D721Med (cell line): ENCODE data around the gene NLN.
"Not testable (repeated sequence)": the region's sequence is repeated elsewhere in the genome, so short reads cannot be mapped to it uniquely, and the experiment has no call there.

ENCODE experiments used
- DNase-seq: peaks from one replicate; pipeline ENCODE4 v3.0.0; 2011; ENCODE audit warnings: low spot score; ENCODE audit not compliant: insufficient read length
- FAIRE-seq: peaks from 2 replicates; lab custom pipeline; 2011; peaks lifted over from hg19 to GRCh38; lab: Jason Lieb, UNC
- TF ChIP-seq, protein P1 (sequence below): IDR thresholded peaks from 2 replicates; pipeline ENCODE4 v1.5.1; 2012; ENCODE audit warnings: mild to moderate bottlenecking, control low read depth; ENCODE audit not compliant: insufficient read depth; ENCODE audit errors: missing control alignments

The NLN gene

GRCh38 chr5:65831276-65831675, 109.3 kb downstream of the NLN start:
- DNase-seq (no peak), FAIRE-seq (no peak)
- TF ChIP-seq, protein P1, sequence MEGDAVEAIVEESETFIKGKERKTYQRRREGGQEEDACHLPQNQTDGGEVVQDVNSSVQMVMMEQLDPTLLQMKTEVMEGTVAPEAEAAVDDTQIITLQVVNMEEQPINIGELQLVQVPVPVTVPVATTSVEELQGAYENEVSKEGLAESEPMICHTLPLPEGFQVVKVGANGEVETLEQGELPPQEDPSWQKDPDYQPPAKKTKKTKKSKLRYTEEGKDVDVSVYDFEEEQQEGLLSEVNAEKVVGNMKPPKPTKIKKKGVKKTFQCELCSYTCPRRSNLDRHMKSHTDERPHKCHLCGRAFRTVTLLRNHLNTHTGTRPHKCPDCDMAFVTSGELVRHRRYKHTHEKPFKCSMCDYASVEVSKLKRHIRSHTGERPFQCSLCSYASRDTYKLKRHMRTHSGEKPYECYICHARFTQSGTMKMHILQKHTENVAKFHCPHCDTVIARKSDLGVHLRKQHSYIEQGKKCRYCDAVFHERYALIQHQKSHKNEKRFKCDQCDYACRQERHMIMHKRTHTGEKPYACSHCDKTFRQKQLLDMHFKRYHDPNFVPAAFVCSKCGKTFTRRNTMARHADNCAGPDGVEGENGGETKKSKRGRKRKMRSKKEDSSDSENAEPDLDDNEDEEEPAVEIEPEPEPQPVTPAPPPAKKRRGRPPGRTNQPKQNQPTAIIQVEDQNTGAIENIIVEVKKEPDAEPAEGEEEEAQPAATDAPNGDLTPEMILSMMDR: no peak

DNA sequence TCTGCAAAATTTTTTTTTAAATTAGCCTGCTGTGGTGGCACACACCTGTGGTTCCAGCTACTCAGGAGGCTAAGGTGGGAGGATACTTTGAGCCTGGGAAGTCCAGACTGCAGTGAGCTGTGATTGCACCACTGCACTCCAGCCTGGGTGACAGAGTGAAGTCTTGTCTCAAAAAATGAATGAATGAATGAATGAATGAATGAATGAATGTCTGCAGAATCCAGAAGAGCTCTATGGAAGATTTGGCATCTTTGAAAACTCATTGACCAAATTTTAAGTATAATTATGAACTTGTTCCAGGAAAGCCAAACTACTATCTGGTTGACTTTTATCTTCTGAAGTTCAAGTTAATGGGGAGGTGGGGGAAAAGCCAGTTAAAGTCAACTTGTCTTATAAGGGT, 110.1 kb downstream of the NLN start:
- FAIRE-seq (no peak), DNase-seq (no peak)
- TF ChIP-seq, protein P1: no peak

DNA sequence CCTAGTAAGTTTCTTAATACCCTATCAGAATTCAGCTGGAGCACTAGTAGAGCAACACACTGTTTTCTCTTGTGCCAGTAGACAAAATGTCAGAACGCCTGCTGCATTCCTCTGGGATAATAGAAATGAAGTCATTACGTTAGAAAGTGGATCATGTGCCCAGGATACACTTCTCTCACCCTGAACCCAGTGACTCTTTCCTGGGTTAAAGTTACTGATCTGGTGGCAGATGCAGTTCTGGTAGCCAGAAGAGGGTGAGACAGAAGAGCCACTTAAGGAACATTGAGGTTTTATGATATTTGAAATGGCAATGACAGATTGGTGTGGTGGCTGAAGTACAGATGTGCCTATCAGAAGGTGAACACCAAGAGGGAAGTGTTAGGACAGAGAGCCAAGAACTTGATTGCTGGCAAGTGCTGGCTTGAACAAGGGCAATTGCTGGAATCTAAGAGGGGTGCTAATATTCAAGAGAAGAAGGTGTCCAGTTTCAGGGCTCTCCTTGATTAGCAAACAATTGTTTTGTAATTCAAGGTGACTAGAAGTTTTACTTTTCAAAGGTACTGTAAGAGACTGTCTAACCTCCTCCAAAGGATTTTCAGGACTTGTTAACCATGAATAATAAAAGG, 110.7 kb downstream of the NLN start:
- DNase-seq: no peak
- no peak for FAIRE-seq
- TF ChIP-seq, protein P1: no peak

DNA sequence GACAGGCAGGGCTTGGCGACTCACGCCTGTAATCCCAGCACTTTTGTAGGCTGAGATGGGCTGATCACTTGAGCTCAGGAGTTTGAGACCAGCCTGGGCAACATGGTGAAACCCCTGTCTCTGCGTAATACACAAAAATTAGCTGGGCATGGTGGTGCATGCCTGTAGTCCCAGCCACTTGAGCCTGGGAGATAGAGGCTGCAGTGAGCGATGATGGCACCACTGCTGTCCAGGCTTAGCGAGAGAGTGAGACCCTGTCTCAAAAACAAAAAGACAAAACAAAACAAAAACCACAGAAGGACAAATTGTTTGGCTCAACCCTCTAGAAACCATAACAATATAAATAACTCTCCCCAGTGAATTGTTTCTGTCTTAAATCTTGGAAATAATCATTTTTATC, 111.8 kb downstream of the NLN start:
- TF ChIP-seq, protein P1: no peak
- DNase-seq (no peak), FAIRE-seq (no peak)

GRCh38 chr5:65834306-65834705, 112.3 kb downstream of the NLN start:
- FAIRE-seq (no peak), DNase-seq (no peak)
- TF ChIP-seq, protein P1: no peak

DNA sequence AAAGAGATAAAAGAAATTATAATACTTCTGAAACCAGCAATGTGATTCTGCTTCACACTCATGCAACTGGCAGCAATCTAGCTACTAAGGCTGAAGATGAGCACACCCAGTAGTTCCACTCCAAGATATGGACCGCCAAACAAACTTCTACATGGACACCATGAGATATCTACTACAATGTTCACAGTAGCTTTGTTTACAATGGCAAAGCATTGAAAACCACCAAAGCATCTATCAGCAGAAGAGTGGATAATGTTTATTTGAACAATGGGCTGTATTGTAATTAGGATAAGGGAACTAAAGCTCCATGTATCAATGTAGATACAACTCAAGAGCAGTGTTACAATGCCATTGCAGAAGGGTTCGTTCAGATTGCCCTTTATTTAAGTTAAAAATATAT, 113.2 kb downstream of the NLN start:
- DNase-seq (no peak), FAIRE-seq (no peak)
- TF ChIP-seq, protein P1: no peak

DNA sequence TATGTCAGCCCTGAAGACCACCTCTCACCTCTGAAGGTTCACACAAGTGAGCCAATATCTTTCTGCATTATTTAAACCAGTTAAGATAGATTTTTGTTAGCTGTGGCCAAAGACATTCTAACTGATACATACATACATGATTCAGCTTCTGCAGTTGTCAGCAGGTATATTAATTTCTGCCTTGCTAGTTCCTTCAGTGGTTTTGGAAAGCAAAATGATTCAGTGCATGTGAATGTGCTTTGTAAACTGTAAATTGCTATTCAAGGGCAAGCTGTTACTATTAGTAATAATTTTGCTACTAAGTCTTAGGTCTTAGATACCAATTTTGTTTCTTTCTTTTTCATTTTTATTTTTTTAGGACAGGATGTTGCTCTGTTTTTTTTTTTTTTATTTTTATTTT, 115.1 kb downstream of the NLN start:
- TF ChIP-seq, protein P1: no peak
- no peak for DNase-seq
- no peak for FAIRE-seq

- not testable (repeated sequence) for DNase-seq, FAIRE-seq
Measured at GRCh38 chr5:65839170-65839569, 117.2 kb downstream of the NLN start.
